EL (cell line): ENCODE data around the gene ABHD17C.
"Not testable (repeated sequence)": the region's sequence is repeated elsewhere in the genome, so short reads cannot be mapped to it uniquely, and the experiment has no call there.

Source experiments
- DNase-seq: peaks from one replicate; pipeline ENCODE4 v3.0.0-alpha.2; 2016

The ABHD17C gene

DNA sequence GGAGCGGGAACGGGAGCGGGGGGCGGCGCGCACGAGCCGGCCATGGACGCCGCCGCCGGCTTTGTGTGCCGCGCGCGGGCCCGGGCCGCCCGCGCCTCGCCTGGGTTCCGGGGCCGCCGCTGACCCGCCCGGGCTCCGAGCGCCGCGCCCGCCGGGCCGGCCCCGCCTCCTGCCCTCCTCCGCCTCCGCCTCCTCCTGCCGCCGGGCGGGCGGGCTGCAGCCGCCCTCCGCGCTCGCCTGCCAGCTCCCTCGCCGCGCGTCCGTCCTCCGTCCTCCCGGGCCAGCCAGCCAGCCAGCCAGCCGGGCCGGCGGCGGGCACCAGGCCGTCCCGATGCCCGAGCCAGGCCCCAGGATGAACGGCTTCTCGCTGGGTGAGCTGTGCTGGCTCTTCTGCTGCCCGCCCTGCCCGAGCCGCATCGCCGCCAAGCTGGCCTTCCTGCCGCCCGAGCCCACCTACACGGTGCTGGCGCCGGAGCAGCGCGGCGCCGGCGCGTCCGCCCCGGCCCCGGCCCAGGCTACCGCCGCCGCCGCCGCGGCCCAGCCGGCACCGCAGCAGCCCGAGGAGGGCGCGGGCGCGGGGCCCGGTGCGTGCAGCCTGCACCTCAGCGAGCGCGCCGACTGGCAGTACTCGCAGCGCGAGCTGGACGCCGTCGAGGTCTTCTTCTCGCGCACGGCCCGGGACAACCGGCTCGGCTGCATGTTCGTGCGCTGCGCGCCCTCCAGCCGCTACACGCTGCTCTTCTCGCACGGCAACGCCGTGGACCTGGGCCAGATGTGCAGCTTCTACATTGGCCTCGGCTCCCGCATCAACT lies at the start of gene ABHD17C:
ABHD17C (plus strand) TSS at position 212 of the 812 bp plus-strand sequence; CDS start at position 332, 120 bp downstream.
- peak; percentile 65 for DNase-seq

DNA sequence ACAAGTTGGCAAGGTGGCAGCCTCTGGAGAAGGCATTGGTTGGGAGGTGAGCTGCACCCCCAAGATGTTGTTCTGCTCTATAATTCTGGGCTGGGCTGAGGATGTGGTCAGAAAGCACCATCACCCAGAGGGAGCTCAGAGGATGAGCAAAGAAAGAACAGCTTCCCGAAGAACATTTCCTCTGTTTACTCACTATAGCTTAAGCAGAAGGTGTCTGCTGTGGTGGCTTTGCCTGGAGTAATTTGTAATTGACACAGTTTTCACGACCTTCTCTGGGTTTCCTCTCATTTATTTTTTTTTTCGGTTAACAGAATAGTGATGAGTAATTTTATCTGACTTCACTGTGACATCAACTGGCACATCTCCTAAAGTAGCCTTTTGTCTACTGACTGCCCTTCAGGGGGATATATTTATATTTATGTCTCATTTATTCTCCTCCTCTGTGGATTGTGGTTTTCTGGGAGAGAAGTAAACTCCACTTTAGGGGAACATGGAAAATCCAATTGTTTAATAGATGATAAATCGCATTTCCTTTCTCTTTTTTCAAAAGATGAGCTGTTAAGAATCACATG lies 49.5 kb upstream of the ABHD17C start:
- DNase-seq: peak; percentile 18

DNA sequence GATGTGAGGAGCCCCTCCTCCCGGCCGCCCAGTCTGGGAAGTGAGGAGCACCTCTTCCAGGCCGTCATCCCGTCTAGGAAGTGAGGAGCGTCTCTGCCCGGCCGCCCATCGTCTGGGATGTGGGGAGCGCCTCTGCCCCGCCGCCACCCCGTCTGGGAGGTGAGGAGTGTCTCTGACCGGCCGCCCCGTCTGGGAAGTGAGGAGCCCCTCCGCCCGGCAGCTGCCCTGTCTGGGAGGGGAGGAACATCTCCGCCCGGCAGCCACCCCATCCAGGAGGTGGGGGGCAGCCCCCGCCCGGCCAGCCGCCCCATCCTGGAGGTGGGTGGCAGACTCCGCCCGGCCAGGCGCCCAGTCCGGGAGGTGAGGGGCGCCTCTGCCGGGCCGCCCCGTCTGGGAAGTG lies 47.7 kb upstream of the ABHD17C start:
- not testable (repeated sequence) for DNase-seq

DNA sequence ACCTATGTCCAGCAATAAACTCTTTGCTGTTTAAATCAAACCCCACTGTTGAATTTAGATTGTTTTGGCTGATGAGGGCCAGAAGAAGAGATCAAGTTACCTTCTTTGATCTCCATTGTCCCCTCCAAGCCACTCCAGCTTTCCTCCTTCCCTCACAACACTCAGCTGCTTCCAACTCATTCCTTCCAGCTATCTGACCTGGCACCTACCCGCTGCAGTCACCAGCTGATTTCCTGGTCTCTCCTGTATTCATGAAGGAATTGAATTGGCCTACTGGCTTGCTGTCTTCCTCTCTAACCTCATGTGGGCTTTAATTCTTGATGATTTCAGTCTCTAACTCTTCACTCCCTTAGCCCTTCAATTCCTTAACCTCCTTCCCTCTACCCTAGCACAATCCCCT lies 40.8 kb upstream of the ABHD17C start:
- no peak for DNase-seq

DNA sequence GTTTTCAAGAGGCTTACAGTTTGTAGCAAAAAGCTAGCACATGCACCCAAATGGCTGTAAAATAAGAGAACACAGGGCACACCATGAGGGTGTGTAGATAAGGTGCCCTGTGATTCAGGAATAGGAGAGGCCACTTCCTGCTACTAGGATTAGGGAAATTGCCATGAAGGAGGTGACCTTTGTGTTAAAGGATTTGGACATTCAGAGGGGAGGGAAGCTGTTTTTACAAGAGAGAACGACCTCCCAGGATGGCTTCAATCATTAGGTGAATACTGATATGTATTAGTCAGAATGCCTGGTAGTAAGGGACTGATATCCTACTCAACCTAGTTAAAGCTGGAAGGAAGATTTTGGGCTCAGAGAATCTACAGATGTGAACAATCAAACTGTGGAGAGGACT lies 35.7 kb upstream of the ABHD17C start:
- DNase-seq: peak; percentile 32

DNA sequence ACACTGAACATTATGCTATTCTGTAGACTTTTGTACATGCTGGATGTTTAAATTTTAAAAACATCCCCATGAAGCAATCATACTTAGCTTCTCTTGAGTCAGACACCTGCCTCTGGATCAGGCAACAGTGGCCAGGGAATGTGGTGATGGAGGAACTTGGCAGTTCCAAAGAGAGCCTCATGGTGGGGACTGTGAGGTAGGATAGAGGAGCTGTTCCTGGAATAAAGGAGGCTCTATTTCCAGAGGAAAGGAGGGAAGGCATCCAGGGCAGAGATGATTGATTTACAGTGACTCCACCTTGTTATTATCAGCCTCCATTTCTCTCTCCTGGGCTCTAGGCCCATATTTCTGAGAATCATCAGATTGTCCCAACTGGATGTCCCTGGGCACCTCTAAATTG lies 35.0 kb upstream of the ABHD17C start:
- peak; percentile 34 for DNase-seq

DNA sequence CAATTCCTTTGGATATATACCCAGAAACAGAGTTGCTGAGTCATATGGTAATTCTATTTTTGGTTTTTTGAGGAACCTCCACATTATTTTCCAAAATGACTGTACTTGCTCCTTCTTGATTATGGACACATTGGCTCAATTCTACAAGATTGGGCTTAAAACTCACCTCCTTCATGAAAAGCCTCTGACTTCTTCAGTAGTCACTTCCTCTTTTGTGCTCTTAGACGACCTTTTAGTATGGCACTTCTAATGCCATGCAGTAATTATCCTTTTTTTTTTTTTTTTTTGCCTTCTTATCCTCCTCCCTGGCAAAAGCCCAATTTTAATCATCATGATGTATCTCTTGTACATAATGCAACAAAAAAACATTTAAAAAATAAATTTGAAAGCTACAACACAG lies 33.0 kb upstream of the ABHD17C start:
- DNase-seq: no peak

DNA sequence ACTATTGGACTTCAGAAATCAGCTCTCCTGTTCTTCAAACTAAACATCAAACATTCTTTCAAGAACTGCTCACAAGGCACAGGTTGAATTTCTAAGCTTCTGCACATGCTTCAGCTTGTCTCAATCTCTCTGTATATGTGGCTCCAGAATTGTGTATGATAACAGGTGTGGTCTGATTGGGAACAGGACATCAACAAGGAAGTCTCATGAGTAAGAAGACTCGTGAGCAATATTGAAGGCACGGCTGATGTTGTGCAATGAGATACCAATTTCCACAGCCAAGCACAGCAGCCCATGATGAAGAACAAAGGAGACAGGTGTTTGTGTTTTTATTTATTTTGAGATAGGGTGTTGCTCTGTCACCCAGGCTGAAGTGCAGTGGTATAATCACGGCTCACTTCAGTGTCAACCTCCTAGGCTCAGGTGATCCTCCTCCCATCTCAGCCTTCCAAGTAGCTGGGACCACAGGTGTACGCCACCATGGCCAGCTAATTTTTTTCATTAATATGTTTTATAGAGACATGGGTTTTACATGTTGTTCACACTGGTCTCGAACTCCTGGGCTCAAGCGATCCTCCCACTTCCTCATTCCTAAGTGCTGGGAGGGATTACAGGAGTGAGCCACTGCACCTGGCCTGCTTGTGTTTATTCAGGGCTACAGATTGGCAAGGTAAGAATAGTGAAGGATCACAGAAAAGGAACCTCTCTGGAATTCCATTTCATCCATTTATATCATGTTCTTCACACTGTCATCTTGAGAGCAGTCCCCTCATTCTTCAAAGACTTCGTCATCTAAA lies 32.2 kb upstream of the ABHD17C start:
- DNase-seq: no peak

DNA sequence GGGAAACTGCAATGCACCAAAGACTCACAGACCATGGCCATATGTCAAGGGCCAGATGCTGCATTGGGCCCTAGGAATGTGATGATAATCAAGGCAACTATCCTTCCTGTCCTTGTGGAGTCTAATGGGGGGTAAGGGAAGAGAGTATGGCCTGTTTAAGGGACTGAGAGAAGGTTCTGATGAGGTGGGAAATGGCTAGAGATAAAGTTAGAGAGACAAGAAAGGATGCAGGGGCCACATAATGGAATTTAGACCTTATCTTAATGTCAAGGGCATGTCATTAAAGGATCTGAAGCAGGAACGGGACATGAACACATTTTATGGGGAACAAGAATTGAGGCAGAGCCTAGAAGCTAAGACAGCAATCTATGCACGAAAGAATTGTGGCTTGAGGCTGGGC lies 30.0 kb upstream of the ABHD17C start:
- DNase-seq: no peak

DNA sequence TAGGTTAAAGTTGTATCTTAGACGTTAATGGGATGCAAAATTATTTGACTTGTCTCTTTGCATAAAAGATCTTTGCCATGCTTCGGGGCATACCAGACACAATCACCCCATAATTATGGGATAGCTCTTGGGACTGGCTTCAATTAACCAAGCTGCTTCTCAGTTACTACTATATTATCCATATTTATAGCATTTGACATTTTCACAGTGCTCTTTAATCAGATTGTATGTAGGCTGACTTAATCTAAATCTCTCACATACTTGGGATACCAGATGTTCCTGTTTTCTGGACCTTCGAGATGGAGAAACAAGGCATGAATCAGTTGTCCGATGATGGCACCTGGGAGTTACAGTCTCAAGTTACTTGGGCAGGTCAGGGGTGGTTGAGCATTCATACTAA lies 27.2 kb upstream of the ABHD17C start:
- DNase-seq: no peak

DNA sequence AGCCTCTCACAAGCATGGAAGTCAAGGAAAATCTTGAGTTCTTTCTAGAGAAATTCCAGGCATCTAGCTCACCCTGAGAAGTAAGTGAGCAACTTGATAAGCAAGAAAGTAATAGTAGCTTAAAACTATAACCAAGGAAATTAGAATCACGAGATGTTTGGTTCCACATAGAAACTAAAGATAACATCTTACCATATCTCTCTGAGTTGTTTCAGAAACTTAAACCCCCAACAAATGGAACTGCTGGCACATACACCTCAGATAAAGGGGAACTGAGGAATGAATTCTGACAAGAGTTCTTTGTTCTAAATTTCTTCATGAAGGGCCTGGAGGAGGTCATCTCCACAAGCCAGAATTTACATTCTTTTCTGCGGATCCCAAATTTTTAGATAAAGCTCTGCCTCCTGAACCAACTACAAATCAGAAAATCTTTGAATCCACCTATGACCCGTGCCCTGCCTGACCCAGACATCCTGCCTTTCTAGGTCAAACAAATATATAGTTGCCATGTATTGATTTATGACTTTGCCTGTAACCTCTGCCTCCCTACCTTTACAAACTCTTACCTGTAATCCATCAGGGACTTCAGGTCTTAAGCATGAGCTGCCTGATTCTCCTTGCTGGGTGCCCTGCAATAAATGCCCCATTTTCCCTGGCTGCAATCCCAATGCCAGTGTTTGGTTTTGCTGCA lies 26.4 kb upstream of the ABHD17C start:
- DNase-seq: no peak

DNA sequence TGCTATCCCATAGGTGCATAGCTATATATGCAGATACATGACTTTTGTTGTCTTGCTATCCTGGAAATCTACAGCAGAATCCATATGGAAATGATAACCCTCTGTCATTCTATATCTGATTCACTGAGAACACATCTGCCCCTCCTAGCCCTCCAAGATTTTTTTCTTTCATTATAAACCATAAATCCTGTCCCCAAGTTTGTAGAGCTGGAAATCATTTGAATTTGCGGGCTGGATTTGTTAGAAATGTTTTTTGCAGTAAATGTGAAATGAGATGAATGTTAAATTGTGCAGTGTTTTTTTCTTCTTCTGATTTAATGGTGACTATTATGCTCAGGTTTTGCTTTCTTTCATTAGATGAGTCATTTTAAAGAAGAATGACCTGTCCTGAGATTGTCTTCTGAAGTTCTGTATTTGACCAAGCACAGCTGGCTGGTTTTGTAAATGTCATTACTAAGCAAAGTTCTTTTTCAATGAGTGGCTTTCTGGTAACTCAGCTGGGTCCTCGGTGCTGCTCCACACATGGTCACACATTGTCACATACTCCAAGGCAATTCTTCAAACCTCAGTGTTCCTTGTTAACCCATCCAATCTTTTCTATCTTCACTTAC lies 25.3 kb upstream of the ABHD17C start:
- DNase-seq: peak; percentile 13

DNA sequence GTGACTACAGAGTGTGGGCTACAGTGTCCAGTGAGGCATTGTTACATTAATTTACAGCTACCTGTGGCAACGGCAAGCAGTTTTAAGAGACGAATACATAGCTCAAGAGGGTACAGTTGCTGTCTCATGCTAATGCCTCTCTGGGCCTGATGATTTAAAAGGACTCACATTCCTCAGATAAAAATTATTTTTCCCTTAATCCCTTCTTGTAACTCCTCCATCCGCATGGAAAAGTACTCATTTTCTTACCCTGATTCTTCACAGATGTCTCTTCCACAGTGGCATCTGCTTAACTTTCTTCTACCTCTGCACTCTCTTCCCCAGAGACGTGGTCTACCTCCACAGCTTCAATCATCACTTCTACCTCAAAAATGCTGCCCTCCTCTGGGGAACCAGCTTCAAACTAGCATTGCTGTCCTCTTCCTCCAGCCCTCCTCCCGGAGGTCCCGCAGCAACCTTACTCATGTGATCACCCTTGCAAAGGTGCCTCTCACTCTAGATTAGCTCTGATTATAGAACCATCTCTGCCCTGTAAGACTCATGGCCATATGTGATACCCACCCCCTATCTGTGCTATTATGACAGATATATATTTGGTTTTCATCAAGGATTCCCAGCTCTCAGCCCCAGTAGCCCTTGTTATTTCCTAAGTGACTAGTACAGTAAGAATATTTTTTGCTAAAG lies 21.4 kb upstream of the ABHD17C start:
- no peak for DNase-seq

DNA sequence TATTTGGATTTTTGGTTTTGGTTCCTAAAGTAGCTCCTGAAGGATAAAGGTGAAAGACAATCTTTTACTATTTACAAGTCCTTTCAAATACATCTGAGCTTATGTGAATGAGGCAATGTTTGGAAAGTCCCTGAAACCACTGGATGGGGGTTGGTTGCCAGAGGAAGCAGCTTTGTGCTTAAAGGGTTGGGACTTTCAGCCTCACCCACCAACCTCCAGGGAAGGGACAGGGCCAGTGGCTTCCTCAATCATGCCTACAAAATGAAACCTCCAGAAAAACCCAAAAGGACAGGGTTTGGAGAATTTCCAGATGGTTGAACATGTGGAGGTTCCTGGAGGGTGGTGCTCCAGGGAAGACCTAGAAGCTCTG lies 20.9 kb upstream of the ABHD17C start:
- no peak for DNase-seq

DNA sequence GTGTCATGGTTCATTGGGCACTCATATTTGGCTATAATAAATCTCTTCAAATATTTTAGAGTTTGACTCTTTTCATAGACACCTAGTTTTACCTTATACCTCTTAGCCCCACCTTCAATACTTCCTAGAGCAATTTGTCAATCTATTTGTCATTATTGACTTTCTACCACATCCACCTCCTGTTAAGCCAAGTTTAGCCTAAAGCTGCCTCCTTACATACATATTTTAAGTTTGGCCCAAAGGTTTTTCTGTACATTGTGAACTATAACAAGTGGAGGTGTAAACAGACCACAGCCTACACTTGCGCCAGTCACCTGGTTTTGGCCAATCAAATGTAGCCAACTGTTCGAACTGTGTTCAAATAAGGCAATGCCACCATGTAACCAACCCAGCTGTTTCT lies 18.1 kb upstream of the ABHD17C start:
- DNase-seq: no peak

DNA sequence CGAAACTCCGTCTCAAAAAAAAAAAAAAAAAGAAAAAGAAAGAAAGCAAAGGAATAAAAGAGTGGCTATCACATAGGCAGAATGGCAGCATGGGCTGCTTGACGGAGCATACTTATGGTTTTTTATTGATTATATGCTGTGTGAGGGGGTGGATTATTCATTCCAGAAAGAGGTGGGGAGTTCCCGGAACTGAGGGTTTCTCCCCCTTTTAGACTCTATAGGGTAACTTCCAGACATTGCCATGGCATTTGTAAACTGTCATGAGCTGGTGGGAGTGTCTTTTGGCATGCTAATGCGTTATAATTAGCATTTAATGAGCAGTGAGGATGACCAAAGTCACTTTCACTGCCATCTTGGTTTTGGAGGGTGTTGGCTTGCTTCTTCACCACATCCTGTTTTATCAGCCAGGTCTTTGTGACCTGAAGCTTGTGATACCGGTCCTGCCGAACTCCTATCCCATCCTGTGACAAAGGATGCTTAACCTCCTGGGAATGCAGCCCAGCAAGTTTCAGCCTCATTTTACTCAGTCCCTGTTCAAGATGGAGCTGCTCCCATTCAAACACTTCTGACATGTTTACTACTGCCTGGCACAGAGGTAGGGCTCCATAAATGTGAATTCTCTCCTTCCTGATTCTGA lies 15.8 kb upstream of the ABHD17C start:
- no peak for DNase-seq

DNA sequence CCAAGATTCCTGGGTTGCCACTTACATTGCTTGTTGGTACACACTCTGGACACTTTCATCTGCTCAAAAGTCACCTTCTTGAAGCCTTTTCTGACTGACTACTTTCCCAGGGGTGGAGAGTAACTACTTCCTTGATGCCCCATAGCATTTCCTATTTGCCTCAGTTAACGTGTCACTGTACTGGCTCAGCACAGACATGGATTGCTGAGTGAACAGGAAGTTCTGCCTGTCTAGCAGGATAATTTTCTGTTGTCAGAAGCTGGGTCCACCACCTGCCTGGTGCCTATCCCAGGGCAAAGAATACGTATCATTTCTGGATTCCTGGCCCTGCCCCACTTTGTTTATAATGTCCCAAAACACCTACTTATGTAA lies 15.3 kb upstream of the ABHD17C start:
- DNase-seq: no peak

DNA sequence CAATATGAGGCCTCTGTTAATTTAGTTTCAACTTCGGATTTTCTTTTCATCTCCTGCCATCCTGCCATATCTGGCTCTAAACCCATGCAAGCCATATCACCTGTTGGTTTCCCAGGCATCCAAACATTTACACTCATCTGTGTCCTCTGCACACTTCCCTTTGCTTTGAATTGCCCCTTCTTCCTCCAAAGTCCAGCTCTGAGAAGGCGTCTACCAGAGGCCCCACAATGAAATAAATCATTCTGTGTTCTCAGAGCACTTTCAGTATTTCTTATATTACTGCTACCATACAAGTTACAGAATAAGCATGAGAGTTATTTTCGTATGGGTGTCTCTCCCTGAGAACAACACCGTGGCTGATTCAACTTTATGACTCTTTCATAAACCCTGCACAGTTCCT lies 12.9 kb upstream of the ABHD17C start:
- no peak for DNase-seq

DNA sequence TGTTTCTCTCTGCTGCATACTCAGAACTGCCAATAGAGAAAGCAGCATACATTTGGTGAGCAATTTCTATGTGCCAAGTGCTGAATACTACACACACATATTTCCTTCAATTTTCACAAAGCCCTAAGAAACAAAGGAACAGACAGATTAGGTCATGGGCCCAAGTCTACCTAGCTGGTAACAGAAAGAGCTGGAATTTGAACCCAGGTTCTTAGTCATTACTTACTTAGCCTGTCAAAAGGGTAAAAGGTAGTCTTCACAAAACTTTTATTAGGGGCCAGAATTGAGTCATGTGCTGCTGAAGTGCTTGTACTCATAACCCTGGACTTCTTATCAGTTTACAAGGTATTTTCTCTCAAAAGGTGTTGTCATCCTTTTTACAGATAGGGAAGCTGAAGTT lies 10.4 kb upstream of the ABHD17C start:
- DNase-seq: no peak

DNA sequence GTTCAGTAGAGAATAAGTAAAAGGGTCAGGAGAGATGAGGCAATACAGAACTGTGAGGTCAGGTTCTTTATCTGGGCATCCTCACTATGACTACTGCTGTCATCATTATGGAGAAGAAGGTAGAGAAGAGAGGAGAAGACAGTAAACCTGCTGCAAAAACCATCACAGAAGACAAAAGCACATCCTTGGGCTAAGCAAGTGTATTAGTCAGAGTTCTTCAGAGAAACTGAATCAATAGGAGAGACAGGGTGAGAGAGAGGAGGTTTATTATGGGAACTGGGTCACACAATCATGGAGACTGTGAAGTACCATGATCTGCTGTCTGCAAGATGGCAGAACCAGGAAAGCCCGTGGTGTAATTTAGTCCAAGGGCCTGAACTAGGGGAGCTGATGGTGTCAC lies 9.5 kb upstream of the ABHD17C start:
- no peak for DNase-seq

DNA sequence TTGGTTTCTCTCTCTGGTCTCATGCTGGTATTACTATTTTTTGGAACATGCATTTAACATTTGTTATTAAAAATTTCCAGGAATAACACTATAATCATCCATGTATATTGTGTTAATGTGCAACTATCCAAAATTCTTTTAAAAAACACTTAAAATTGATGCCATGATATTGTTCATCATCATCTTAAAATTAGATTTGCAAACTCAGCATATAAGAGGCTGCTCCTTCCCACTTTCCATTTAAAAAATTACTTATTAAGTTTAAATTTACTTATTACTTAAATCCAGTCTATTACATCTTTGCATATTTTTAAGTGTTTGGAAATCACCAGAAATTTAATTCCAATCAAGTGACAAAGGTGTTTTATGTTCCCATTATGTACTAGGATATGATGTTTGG lies 5.8 kb upstream of the ABHD17C start:
- DNase-seq: no peak

DNA sequence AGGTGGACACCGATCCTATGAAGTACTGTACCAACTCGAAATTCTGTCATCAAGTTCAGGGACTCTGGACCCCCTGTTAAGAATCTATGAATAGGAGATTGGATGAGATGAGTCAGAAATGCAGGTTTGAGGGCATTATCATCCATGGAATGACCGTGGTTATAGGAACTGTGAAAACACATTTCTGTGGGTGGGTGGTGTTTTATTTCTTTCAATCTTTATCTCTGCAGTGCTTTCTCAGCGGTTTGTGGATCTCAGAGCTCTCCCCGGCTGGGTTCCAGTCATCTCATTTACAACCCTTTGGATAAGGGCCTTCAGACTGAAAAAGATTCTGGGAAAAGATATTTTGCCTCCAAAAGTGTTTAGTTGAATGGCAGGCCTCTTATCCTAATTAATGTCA lies 5.4 kb upstream of the ABHD17C start:
- DNase-seq: no peak
